Measurements from ENCODE around the gene SLAMF1. TPM values are rescaled to one million over a fixed set of nuclear protein-coding genes. Genes with fewer than 3 reads are reported as not detected.

SLAMF1 gene
- total RNA-seq, 1 donor from 2014 or later = not detected

- Mint-ChIP-seq H3K36me3 (ENCODE audit: unreplicated experiment) (no peaks in the 10 kb centered on the region), H3K4me1 (ENCODE audit: unreplicated experiment) (no peaks in the 10 kb centered on the region), H3K27ac (ENCODE audit: unreplicated experiment) (no peak overlapping the region), H3K4me3 (ENCODE audit: unreplicated experiment) (no peak overlapping the region), H3K27me3 (ENCODE audit: unreplicated experiment) (peaks cover 2% of the 10 kb centered on the region), H3K9me3 (ENCODE audit: unreplicated experiment) (no peaks in the 10 kb centered on the region)
- no peak for TF ChIP-seq CTCF (IDR thresholded peaks at IDR 0.05)
- no peak for DNase-seq (ENCODE audit: extremely low spot score, unreplicated experiment)
Measured at GRCh38 chr1:160576884-160577283, 70.0 kb downstream of the SLAMF1 start.

- no peak overlapping the region for H3K27ac Mint-ChIP-seq (ENCODE audit: unreplicated experiment)
- H3K27me3 Mint-ChIP-seq (ENCODE audit: unreplicated experiment) = peaks cover 2% of the 10 kb centered on the region
- H3K9me3 Mint-ChIP-seq (ENCODE audit: unreplicated experiment) = no peaks in the 10 kb centered on the region
- H3K36me3 Mint-ChIP-seq (ENCODE audit: unreplicated experiment) = no peaks in the 10 kb centered on the region
- H3K4me3 Mint-ChIP-seq (ENCODE audit: unreplicated experiment) = no peak overlapping the region
- DNase-seq (ENCODE audit: extremely low spot score, unreplicated experiment) = no peak
- no peak for TF ChIP-seq CTCF (IDR thresholded peaks at IDR 0.05)
- no peaks in the 10 kb centered on the region for H3K4me1 Mint-ChIP-seq (ENCODE audit: unreplicated experiment)
Measured at GRCh38 chr1:160576390-160576789, 70.5 kb downstream of the SLAMF1 start.

- no peak for DNase-seq (ENCODE audit: extremely low spot score, unreplicated experiment)
- no peaks in the 10 kb centered on the region for H3K36me3 Mint-ChIP-seq (ENCODE audit: unreplicated experiment)
- H3K4me3 Mint-ChIP-seq (ENCODE audit: unreplicated experiment) = no peak overlapping the region
- peaks cover 2% of the 10 kb centered on the region for H3K27me3 Mint-ChIP-seq (ENCODE audit: unreplicated experiment)
- H3K4me1 Mint-ChIP-seq (ENCODE audit: unreplicated experiment) = no peaks in the 10 kb centered on the region
- no peak for TF ChIP-seq CTCF (IDR thresholded peaks at IDR 0.05)
- H3K27ac Mint-ChIP-seq (ENCODE audit: unreplicated experiment) = no peak overlapping the region
- no peaks in the 10 kb centered on the region for H3K9me3 Mint-ChIP-seq (ENCODE audit: unreplicated experiment)
Measured at GRCh38 chr1:160575112-160575664, 71.7 kb downstream of the SLAMF1 start.

DNA sequence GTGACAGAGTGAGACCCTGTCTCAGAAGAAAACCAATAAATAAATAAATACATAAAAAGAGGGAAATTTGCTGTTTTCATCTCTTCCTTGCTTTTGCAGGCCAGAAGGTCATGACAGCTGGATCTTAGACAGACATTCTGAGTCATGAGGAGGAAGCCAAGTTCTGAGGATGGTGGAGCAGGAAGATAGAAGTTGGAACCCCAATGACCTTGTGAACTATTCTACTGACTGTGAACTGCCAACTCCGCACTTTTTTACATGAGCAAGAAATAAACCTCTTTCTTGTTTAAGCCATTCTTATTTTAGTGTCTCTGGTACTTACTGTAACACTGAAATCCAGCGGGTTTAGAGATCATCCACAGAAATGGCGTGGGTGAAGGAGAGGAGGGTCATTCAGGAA lies 76.0 kb downstream of the SLAMF1 start:
- no peak for DNase-seq (ENCODE audit: extremely low spot score, unreplicated experiment)
- TF ChIP-seq CTCF (IDR thresholded peaks at IDR 0.05) = no peak
- Mint-ChIP-seq H3K4me1 (ENCODE audit: unreplicated experiment) (no peaks in the 10 kb centered on the region), H3K36me3 (ENCODE audit: unreplicated experiment) (no peaks in the 10 kb centered on the region), H3K27ac (ENCODE audit: unreplicated experiment) (no peak overlapping the region), H3K9me3 (ENCODE audit: unreplicated experiment) (no peaks in the 10 kb centered on the region), H3K27me3 (ENCODE audit: unreplicated experiment) (no peaks in the 10 kb centered on the region), H3K4me3 (ENCODE audit: unreplicated experiment) (no peak overlapping the region)

GRCh38 chr1:160569806-160570205 lies 77.0 kb downstream of the SLAMF1 start:
- no peak overlapping the region for H3K4me3 Mint-ChIP-seq (ENCODE audit: unreplicated experiment)
- no peaks in the 10 kb centered on the region for H3K36me3 Mint-ChIP-seq (ENCODE audit: unreplicated experiment)
- DNase-seq (ENCODE audit: extremely low spot score, unreplicated experiment) = no peak
- no peaks in the 10 kb centered on the region for H3K4me1 Mint-ChIP-seq (ENCODE audit: unreplicated experiment)
- no peaks in the 10 kb centered on the region for H3K27me3 Mint-ChIP-seq (ENCODE audit: unreplicated experiment)
- no peak for TF ChIP-seq CTCF (IDR thresholded peaks at IDR 0.05)
- H3K27ac Mint-ChIP-seq (ENCODE audit: unreplicated experiment) = no peak overlapping the region
- no peaks in the 10 kb centered on the region for H3K9me3 Mint-ChIP-seq (ENCODE audit: unreplicated experiment)
